Ectodermal cell (in vitro differentiated cells): ENCODE measurements around the gene CDKN2AIPNL.
"Not testable (repeated sequence)": the region's sequence is repeated elsewhere in the genome, so short reads cannot be mapped to it uniquely, and the experiment has no call there.

Experiments
- H3K27ac ChIP-seq: 2 replicates; pipeline ENCODE4 v1.7.0; 2013; ENCODE audit warnings: mild to moderate bottlenecking, low read depth, low read length; ENCODE audit not compliant: insufficient read depth, poor library complexity, severe bottlenecking
- H3K27me3 ChIP-seq: 2 replicates; pipeline ENCODE4 v1.7.0; 2013; ENCODE audit warnings: mild to moderate bottlenecking, low read length; ENCODE audit not compliant: insufficient read depth, control insufficient read depth, poor library complexity, severe bottlenecking
- H3K36me3 ChIP-seq: one replicate; pipeline ENCODE4 v1.7.0; 2013; ENCODE audit warnings: low read length; ENCODE audit not compliant: control insufficient read depth, insufficient read depth
- H3K4me1 ChIP-seq: one replicate; pipeline ENCODE4 v1.7.0; 2013; ENCODE audit warnings: low read length; ENCODE audit not compliant: control insufficient read depth, insufficient read depth
- H3K4me3 ChIP-seq: 2 replicates; pipeline ENCODE4 v1.7.0; 2013; ENCODE audit warnings: low read depth, low read length, control low read depth; ENCODE audit not compliant: insufficient read depth
- H3K9me3 ChIP-seq: 2 replicates; pipeline ENCODE4 v1.7.0; 2013; ENCODE audit warnings: mild to moderate bottlenecking, low read length, moderate library complexity; ENCODE audit not compliant: control insufficient read depth
- WGBS, 2 experiments: methylation state at CpG; one replicate each; pipeline ENCODE4 v1.1.7; 2013; ENCODE audit warnings: missing lambda C conversion rate in 2 of 2; 5-methylcytosine and 5-hydroxymethylcytosine counted together

Gene CDKN2AIPNL

GRCh38 chr5:134406390-134406789 lies 5.3 kb downstream of the CDKN2AIPNL start:
- H3K27me3 ChIP-seq = no peaks in the 10 kb centered on the region
- WGBS, 2 experiments = 89 to 92% methylated on average over 1 of the region's 1 CpG
- H3K36me3 ChIP-seq = peaks cover 14% of the 10 kb centered on the region
- no peak overlapping the region for H3K4me3 ChIP-seq
- peaks cover 10% of the 10 kb centered on the region for H3K4me1 ChIP-seq
- H3K9me3 ChIP-seq = no peaks in the 10 kb centered on the region
- no peak overlapping the region for H3K27ac ChIP-seq

GRCh38 chr5:134403951-134404350 lies 7.7 kb downstream of the CDKN2AIPNL start:
- H3K9me3 ChIP-seq = no peaks in the 10 kb centered on the region
- no peaks in the 10 kb centered on the region for H3K27me3 ChIP-seq
- peaks cover 10% of the 10 kb centered on the region for H3K36me3 ChIP-seq
- no peaks in the 10 kb centered on the region for H3K4me1 ChIP-seq
- no peak overlapping the region for H3K27ac ChIP-seq
- WGBS, 2 experiments = 97 to 98% methylated on average over 5 of the region's 5 CpGs
- H3K4me3 ChIP-seq = no peak overlapping the region

DNA sequence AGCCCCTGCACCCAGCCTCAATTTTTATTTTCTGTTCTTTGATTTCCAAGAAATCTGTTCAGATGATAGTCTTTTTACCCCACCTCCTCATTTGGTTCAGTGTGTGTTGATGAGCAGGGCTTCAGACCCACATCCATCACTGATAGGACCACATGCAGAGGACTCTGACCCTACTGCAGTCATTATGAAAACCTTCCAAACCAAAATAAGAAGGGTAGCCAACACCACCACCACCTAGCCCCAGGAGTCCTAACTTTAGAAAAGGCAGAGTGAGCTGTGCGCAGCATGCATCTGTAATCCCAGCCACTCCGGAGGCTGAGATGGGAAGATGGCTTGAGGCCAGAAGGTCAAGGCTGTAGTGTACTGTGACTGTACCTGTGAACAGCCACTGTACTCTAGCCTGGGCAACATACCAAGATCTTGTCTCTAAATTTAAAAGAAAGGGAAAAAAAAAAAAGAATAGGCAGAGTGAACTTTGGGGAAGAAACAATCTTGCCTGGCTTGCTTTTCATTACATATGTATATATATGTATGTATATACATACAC lies 13.0 kb downstream of the CDKN2AIPNL start:
- peaks cover 9% of the 10 kb centered on the region for H3K36me3 ChIP-seq

GRCh38 chr5:134397196-134397595 lies 14.5 kb downstream of the CDKN2AIPNL start:
- H3K4me1 ChIP-seq = no peaks in the 10 kb centered on the region
- no peaks in the 10 kb centered on the region for H3K27me3 ChIP-seq
- 87 to 95% methylated on average over 2 of the region's 2 CpGs for WGBS, 2 experiments
- H3K27ac ChIP-seq = no peak overlapping the region
- no peaks in the 10 kb centered on the region for H3K9me3 ChIP-seq
- H3K36me3 ChIP-seq = peaks cover 17% of the 10 kb centered on the region
- no peak overlapping the region for H3K4me3 ChIP-seq

More for the DNA sequence above, 13.0 kb downstream of the CDKN2AIPNL start:
- no peak overlapping the region for H3K27ac ChIP-seq
- no peaks in the 10 kb centered on the region for H3K27me3 ChIP-seq
- no peaks in the 10 kb centered on the region for H3K9me3 ChIP-seq
- no peak overlapping the region for H3K4me3 ChIP-seq
- no peaks in the 10 kb centered on the region for H3K4me1 ChIP-seq
- WGBS, 2 experiments = 95 to 98% methylated on average over 2 of the region's 2 CpGs

- Histone ChIP-seq H3K4me3 (no peak overlapping the region), H3K4me1 (no peaks in the 10 kb centered on the region), H3K27ac (no peak overlapping the region), H3K27me3 (no peaks in the 10 kb centered on the region), H3K9me3 (no peaks in the 10 kb centered on the region), H3K36me3 (peaks cover 21% of the 10 kb centered on the region)
- WGBS, 2 experiments = 91 to 98% methylated on average over 4 of the region's 4 CpGs
These were observed 15.4 kb downstream of the CDKN2AIPNL start for GRCh38 chr5:134396274-134396673.

GRCh38 chr5:134394932-134395331 lies 16.7 kb downstream of the CDKN2AIPNL start:
- H3K36me3 ChIP-seq = peaks cover 26% of the 10 kb centered on the region
- WGBS, 2 experiments = 92 to 94% methylated on average over 7 of the region's 7 CpGs
- H3K4me3 ChIP-seq = no peak overlapping the region
- H3K27ac ChIP-seq = no peak overlapping the region
- no peaks in the 10 kb centered on the region for H3K4me1 ChIP-seq
- H3K27me3 ChIP-seq = no peaks in the 10 kb centered on the region
- no peaks in the 10 kb centered on the region for H3K9me3 ChIP-seq

GRCh38 chr5:134392301-134392700 lies 19.4 kb downstream of the CDKN2AIPNL start:
- 96 to 97% methylated on average over 2 of the region's 2 CpGs for WGBS, 2 experiments
- Histone ChIP-seq H3K36me3 (peaks cover 29% of the 10 kb centered on the region), H3K4me1 (no peaks in the 10 kb centered on the region), H3K9me3 (no peaks in the 10 kb centered on the region), H3K4me3 (no peak overlapping the region), H3K27ac (no peak overlapping the region), H3K27me3 (no peaks in the 10 kb centered on the region)

- 92% methylated on average over 1 of the region's 1 CpG for WGBS, 2 experiments
- H3K9me3 ChIP-seq = no peaks in the 10 kb centered on the region
- no peak overlapping the region for H3K4me3 ChIP-seq
- H3K27ac ChIP-seq = no peak overlapping the region
- no peaks in the 10 kb centered on the region for H3K4me1 ChIP-seq
- no peaks in the 10 kb centered on the region for H3K27me3 ChIP-seq
- peaks cover 29% of the 10 kb centered on the region for H3K36me3 ChIP-seq
These were observed 24.2 kb downstream of the CDKN2AIPNL start for GRCh38 chr5:134387443-134387842.

- H3K4me1 ChIP-seq = no peaks in the 10 kb centered on the region
- no peak overlapping the region for H3K27ac ChIP-seq
- H3K4me3 ChIP-seq = no peak overlapping the region
- H3K27me3 ChIP-seq = no peaks in the 10 kb centered on the region
- no peaks in the 10 kb centered on the region for H3K9me3 ChIP-seq
- 96 to 97% methylated on average over 3 of the region's 4 CpGs for WGBS, 2 experiments
- peaks cover 37% of the 10 kb centered on the region for H3K36me3 ChIP-seq
These were observed 27.5 kb downstream of the CDKN2AIPNL start for GRCh38 chr5:134383980-134384697.

GRCh38 chr5:134382204-134382603 lies 29.5 kb downstream of the CDKN2AIPNL start:
- peaks cover 31% of the 10 kb centered on the region for H3K36me3 ChIP-seq
- 94 to 97% methylated on average over 2 of the region's 2 CpGs for WGBS, 2 experiments
- H3K27ac ChIP-seq = not testable (repeated sequence)

More at GRCh38 chr5:134382204-134382603, 29.5 kb downstream of the CDKN2AIPNL start:
- not testable (repeated sequence) for H3K4me1 ChIP-seq, H3K4me3 ChIP-seq, H3K27me3 ChIP-seq, H3K9me3 ChIP-seq
